Measurements from ENCODE around the gene AGER.

The AGER gene

GRCh38 chr6:32189069-32189741 lies 5.2 kb upstream of the AGER start:
- peaks cover 6% of the 10 kb centered on the region for H3K4me1 ChIP-seq (ENCODE audit: control insufficient read depth, insufficient read depth, low read length)
- TF ChIP-seq ZNF501 (tag by site-specific recombination; IDR thresholded peaks at IDR 0.05) (no peak), ZBTB7A (tag by site-specific recombination; IDR thresholded peaks at IDR 0.05; ENCODE audit: low read depth) (peak; percentile 19; the same call in 1 of the 2 replicates), PRDM1 (tag by site-specific recombination; IDR thresholded peaks at IDR 0.05) (0 out of 2 replicates have a peak, but pooled peaks have one; percentile 32), GLIS2 (tag by site-specific recombination; IDR thresholded peaks at IDR 0.05) (peak; percentile 87), ZBTB44 (tag by site-specific recombination; IDR thresholded peaks at IDR 0.05) (no peak), ZBTB20 (tag by site-specific recombination; IDR thresholded peaks at IDR 0.05) (peak; percentile 29; the same call in 1 of the 2 replicates), ZBTB48 (tag by site-specific recombination; IDR thresholded peaks at IDR 0.05) (0 out of 2 replicates have a peak, but pooled peaks have one; percentile 21), ZNF341 (tag by site-specific recombination; IDR thresholded peaks at IDR 0.05; ENCODE audit: low read depth) (peak; percentile 53; the same call in 1 of the 2 replicates), GLIS1 (tag by site-specific recombination; IDR thresholded peaks at IDR 0.05) (peak; percentile 58; the same call in 1 of the 2 replicates), ZNF404 (tag by site-specific recombination; IDR thresholded peaks at IDR 0.05) (no peak)
- TF ChIP-seq, protein P1, sequence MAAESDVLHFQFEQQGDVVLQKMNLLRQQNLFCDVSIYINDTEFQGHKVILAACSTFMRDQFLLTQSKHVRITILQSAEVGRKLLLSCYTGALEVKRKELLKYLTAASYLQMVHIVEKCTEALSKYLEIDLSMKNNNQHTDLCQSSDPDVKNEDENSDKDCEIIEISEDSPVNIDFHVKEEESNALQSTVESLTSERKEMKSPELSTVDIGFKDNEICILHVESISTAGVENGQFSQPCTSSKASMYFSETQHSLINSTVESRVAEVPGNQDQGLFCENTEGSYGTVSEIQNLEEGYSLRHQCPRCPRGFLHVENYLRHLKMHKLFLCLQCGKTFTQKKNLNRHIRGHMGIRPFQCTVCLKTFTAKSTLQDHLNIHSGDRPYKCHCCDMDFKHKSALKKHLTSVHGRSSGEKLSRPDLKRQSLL (tag by site-specific recombination; IDR thresholded peaks at IDR 0.05): no peak
- TF ChIP-seq, protein P2, sequence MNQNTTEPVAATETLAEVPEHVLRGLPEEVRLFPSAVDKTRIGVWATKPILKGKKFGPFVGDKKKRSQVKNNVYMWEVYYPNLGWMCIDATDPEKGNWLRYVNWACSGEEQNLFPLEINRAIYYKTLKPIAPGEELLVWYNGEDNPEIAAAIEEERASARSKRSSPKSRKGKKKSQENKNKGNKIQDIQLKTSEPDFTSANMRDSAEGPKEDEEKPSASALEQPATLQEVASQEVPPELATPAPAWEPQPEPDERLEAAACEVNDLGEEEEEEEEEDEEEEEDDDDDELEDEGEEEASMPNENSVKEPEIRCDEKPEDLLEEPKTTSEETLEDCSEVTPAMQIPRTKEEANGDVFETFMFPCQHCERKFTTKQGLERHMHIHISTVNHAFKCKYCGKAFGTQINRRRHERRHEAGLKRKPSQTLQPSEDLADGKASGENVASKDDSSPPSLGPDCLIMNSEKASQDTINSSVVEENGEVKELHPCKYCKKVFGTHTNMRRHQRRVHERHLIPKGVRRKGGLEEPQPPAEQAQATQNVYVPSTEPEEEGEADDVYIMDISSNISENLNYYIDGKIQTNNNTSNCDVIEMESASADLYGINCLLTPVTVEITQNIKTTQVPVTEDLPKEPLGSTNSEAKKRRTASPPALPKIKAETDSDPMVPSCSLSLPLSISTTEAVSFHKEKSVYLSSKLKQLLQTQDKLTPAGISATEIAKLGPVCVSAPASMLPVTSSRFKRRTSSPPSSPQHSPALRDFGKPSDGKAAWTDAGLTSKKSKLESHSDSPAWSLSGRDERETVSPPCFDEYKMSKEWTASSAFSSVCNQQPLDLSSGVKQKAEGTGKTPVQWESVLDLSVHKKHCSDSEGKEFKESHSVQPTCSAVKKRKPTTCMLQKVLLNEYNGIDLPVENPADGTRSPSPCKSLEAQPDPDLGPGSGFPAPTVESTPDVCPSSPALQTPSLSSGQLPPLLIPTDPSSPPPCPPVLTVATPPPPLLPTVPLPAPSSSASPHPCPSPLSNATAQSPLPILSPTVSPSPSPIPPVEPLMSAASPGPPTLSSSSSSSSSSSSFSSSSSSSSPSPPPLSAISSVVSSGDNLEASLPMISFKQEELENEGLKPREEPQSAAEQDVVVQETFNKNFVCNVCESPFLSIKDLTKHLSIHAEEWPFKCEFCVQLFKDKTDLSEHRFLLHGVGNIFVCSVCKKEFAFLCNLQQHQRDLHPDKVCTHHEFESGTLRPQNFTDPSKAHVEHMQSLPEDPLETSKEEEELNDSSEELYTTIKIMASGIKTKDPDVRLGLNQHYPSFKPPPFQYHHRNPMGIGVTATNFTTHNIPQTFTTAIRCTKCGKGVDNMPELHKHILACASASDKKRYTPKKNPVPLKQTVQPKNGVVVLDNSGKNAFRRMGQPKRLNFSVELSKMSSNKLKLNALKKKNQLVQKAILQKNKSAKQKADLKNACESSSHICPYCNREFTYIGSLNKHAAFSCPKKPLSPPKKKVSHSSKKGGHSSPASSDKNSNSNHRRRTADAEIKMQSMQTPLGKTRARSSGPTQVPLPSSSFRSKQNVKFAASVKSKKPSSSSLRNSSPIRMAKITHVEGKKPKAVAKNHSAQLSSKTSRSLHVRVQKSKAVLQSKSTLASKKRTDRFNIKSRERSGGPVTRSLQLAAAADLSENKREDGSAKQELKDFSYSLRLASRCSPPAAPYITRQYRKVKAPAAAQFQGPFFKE (tag by site-specific recombination; IDR thresholded peaks at IDR 0.05; ENCODE audit: borderline replicate concordance): no peak
- ChIA-PET POLR2A (interaction anchor here (1.2 to 2.1 kb wide), 4 partner anchors 10 to 20 kb away, joined by 3 to 5 read pairs (median 5); partner anchors contain the start of genes AGPAT1 and RNF5), CTCF (interaction anchor here (0.6 to 1.1 kb wide), 3 partner anchors 12 to 71 kb away, joined by 3 to 5 read pairs (median 3); no protein-coding TSS in a partner anchor)
- H3K4me3 ChIP-seq (ENCODE audit: low read depth, low read length): peak overlapping the region; percentile 62
- peak overlapping the region; percentile 77 for H3K27ac ChIP-seq (ENCODE audit: extremely low read depth, low read depth, low read length)
- H3K36me3 ChIP-seq (ENCODE audit: control insufficient read depth in 2 of 2, insufficient read depth in 1 of 2, low read length in 2 of 2): peaks cover 0 to 29% of the 10 kb centered on the region in 2 experiments; a peak in 1 of 3 replicates
- no peaks in the 10 kb centered on the region for H3K9me3 ChIP-seq (ENCODE audit: control insufficient read depth, insufficient read depth, low read depth, low read length)

DNA sequence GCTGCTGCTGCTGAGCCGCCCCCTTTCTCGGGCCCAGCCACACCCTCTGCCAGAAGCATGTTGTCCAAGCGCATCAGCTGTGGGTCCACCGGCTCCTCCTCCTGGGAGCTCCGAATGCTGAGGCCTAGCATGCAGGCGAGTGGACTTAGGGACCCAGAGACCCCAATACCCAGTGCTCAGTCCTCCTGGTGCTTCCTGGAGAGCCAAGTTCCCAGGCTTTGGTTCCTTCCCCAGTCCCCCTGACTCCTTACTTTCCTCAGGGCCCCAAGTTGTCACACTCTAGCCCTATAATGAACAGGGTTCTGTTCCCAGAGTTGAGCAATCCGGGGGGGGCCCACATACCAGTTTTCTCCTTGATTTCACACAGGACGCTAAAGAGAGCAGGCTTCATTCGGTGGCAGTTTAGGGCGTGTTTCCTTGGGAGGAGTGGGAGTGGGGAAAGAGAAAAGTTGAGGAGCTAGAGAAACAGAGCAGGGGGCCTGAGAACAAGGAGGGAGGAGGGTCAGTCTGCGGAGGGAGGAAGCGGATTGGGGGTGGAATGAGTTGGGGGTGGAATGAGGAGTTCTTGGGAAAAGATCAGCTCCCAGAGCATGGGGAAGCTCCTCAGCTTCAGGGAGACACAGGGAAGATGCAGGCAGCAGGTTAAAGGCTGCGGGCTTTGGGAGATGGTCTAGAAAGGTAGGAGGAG lies 4.5 kb upstream of the AGER start:
- CTCF ChIA-PET: interaction anchor here (0.6 to 1.1 kb wide), 3 partner anchors 66 to 756 kb away, joined by 3 to 5 read pairs (median 3); no protein-coding TSS in a partner anchor
- POLR2A ChIA-PET: interaction anchor here (1.2 to 1.9 kb wide), 3 partner anchors 10 to 20 kb away, joined by 3 to 5 read pairs (median 5); partner anchors contain the start of genes AGPAT1 and RNF5
- H3K36me3 ChIP-seq (ENCODE audit: control insufficient read depth in 2 of 2, insufficient read depth in 1 of 2, low read length in 2 of 2): peaks cover 0 to 36% of the 10 kb centered on the region in 2 experiments; a peak in 1 of 3 replicates
- peak overlapping the region; percentile 77 for H3K27ac ChIP-seq (ENCODE audit: extremely low read depth, low read depth, low read length)
- H3K9me3 ChIP-seq (ENCODE audit: control insufficient read depth, insufficient read depth, low read depth, low read length): no peaks in the 10 kb centered on the region
- peaks cover 6% of the 10 kb centered on the region for H3K4me1 ChIP-seq (ENCODE audit: control insufficient read depth, insufficient read depth, low read length)
- peak overlapping the region; percentile 62 for H3K4me3 ChIP-seq (ENCODE audit: low read depth, low read length)
- TF ChIP-seq FEZF1 (tag by site-specific recombination; IDR thresholded peaks at IDR 0.05) (no peak), ZNF140 (tag by site-specific recombination; IDR thresholded peaks at IDR 0.05) (no peak), ZNF549 (tag by site-specific recombination; IDR thresholded peaks at IDR 0.05) (no peak), ZNF157 (tag by site-specific recombination; IDR thresholded peaks at IDR 0.05) (no peak), ZNF677 (tag by site-specific recombination; IDR thresholded peaks at IDR 0.05) (no peak), ZNF660 (tag by site-specific recombination; IDR thresholded peaks at IDR 0.05) (no peak), ZNF792 (tag by site-specific recombination; IDR thresholded peaks at IDR 0.05) (no peak)
- TF ChIP-seq, protein P3, sequence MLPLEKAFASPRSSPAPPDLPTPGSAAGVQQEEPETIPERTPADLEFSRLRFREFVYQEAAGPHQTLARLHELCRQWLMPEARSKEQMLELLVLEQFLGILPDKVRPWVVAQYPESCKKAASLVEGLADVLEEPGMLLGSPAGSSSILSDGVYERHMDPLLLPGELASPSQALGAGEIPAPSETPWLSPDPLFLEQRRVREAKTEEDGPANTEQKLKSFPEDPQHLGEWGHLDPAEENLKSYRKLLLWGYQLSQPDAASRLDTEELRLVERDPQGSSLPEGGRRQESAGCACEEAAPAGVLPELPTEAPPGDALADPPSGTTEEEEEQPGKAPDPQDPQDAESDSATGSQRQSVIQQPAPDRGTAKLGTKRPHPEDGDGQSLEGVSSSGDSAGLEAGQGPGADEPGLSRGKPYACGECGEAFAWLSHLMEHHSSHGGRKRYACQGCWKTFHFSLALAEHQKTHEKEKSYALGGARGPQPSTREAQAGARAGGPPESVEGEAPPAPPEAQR (tag by site-specific recombination; IDR thresholded peaks at IDR 0.05): no peak
- TF ChIP-seq, protein P4, sequence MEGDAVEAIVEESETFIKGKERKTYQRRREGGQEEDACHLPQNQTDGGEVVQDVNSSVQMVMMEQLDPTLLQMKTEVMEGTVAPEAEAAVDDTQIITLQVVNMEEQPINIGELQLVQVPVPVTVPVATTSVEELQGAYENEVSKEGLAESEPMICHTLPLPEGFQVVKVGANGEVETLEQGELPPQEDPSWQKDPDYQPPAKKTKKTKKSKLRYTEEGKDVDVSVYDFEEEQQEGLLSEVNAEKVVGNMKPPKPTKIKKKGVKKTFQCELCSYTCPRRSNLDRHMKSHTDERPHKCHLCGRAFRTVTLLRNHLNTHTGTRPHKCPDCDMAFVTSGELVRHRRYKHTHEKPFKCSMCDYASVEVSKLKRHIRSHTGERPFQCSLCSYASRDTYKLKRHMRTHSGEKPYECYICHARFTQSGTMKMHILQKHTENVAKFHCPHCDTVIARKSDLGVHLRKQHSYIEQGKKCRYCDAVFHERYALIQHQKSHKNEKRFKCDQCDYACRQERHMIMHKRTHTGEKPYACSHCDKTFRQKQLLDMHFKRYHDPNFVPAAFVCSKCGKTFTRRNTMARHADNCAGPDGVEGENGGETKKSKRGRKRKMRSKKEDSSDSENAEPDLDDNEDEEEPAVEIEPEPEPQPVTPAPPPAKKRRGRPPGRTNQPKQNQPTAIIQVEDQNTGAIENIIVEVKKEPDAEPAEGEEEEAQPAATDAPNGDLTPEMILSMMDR (tag by site-specific recombination; IDR thresholded peaks at IDR 0.05): no peak
